B cell (primary cell): ENCODE results near the gene PLEKHM3. TPM values are rescaled to one million over a fixed set of nuclear protein-coding genes. Genes with fewer than 3 reads are reported as not detected.

Source experiments
- ATAC-seq: fragments of 200-7000 bp; cut with Tn5 transposase; one replicate; pipeline ENCODE4 v1.10.0; 2021; ENCODE audit warnings: low read depth, mild to moderate bottlenecking, moderate number of reproducible peaks, moderate library complexity
- CTCF ChIA-PET: fragments of 350-600 bp; sonication (Branson Sonifier 250); formaldehyde crosslinking; loops from one replicate; lab custom pipeline; 2021; ENCODE audit warnings: antibody characterized with exemption, inconsistent platforms; lab: Charles Lee
- POLR2A ChIA-PET: fragments of 350-600 bp; sonication (Branson Sonifier 250); formaldehyde crosslinking; loops from one replicate; lab custom pipeline; 2021; ENCODE audit warnings: antibody characterized with exemption; lab: Charles Lee
- DNase-seq: peaks from one replicate; pipeline ENCODE4 v3.0.0; 2013
- H2AFZ ChIP-seq: 2 replicates; pipeline ENCODE4 v1.6.1; 2012; ENCODE audit warnings: mild to moderate bottlenecking, low read depth, low read length; ENCODE audit not compliant: insufficient read depth, poor library complexity, severe bottlenecking
- H3K27ac ChIP-seq, 2 donors: 1 replicate in 1 of 2; 2 replicates in 1 of 2; pipeline ENCODE4 v1.5.1; 2012 to 2013; ENCODE audit warnings: low read length in 2 of 2, mild to moderate bottlenecking in 2 of 2, moderate library complexity in 1 of 2
- H3K27me3 ChIP-seq, 4 experiments: fragments of 200-600 bp in 1 of 4; sonication (generic) in 1 of 4; replicated peaks in 1 of 4; 1 replicate in 2 of 4; 2 replicates in 2 of 4; pipeline versions ENCODE4 v1.6.1 to v1.7.0; 2013 to 2016; ENCODE audit warnings: low read length in 3 of 4, mild to moderate bottlenecking in 2 of 4, mixed read lengths in 1 of 4, moderate library complexity in 1 of 4; ENCODE audit not compliant: insufficient read depth in 4 of 4, control insufficient read depth in 3 of 4; ENCODE audit errors: control extremely low read depth in 1 of 4
- H3K36me3 ChIP-seq, 2 experiments: replicated peaks in 1 of 2; 1 replicate in 1 of 2; 2 replicates in 1 of 2; pipeline versions ENCODE4 v1.6.1 to v1.7.1; 2013; ENCODE audit warnings: low read length in 1 of 2; ENCODE audit not compliant: insufficient read depth in 2 of 2, control insufficient read depth in 1 of 2; ENCODE audit errors: control extremely low read depth in 1 of 2, extremely low read depth in 1 of 2
- H3K4me1 ChIP-seq, 2 donors: fragments of 200-600 bp in 1 of 2; sonication (generic) in 1 of 2; 1 replicate in 1 of 2; 2 replicates in 1 of 2; pipeline versions ENCODE4 v1.5.1 to v1.6.1; 2013 to 2017; ENCODE audit warnings: low read length in 2 of 2; ENCODE audit not compliant: control insufficient read depth in 2 of 2, insufficient read depth in 2 of 2
- H3K4me2 ChIP-seq: replicated peaks from 2 replicates; pipeline ENCODE3; 2012; ENCODE audit warnings: mild to moderate bottlenecking, low read depth, low read length; ENCODE audit not compliant: poor library complexity, severe bottlenecking
- H3K4me3 ChIP-seq, 5 experiments: fragments of 200-600 bp in 1 of 5; sonication (generic) in 1 of 5; 1 replicate in 3 of 5; 2 replicates in 2 of 5; pipeline versions ENCODE4 v1.5.1 to v1.7.0; 2011 to 2016; ENCODE audit warnings: low read length in 4 of 5, mild to moderate bottlenecking in 4 of 5, low read depth in 2 of 5, control low read depth in 1 of 5, moderate library complexity in 1 of 5; ENCODE audit not compliant: insufficient read depth in 1 of 5; ENCODE audit errors: control extremely low read depth in 1 of 5, extremely low read depth in 1 of 5
- H3K79me2 ChIP-seq: fragments of 200-600 bp; sonication (generic); one replicate; pipeline ENCODE4 v1.6.0; 2016; ENCODE audit warnings: low read length; ENCODE audit not compliant: control insufficient read depth, insufficient read depth
- H3K9ac ChIP-seq: fragments of 200-600 bp; sonication (generic); 2 replicates; pipeline ENCODE4 v1.6.1; 2017; ENCODE audit warnings: mild to moderate bottlenecking, low read length, moderate library complexity
- H3K9me3 ChIP-seq, 3 donors: one replicate each; pipeline versions ENCODE4 v1.6.1 to v1.7.1; 2013; ENCODE audit warnings: low read length in 2 of 3; ENCODE audit not compliant: control insufficient read depth in 2 of 3, insufficient read depth in 1 of 3; ENCODE audit errors: control extremely low read depth in 1 of 3
- H4K20me1 ChIP-seq: 2 replicates; pipeline ENCODE4 v1.6.0; 2012; ENCODE audit warnings: mild to moderate bottlenecking, low read length; ENCODE audit not compliant: insufficient read depth, control insufficient read depth, poor library complexity, severe bottlenecking
- H3K27ac Mint-ChIP-seq: one replicate; pipeline ENCODE4 v1.8.0; 2021; ENCODE audit warnings: mixed read lengths
- H3K27me3 Mint-ChIP-seq: one replicate; pipeline ENCODE4 v1.8.0; 2021; ENCODE audit warnings: mixed read lengths
- H3K4me1 Mint-ChIP-seq: one replicate; pipeline ENCODE4 v1.8.0; 2021; ENCODE audit warnings: mixed read lengths
- H3K4me3 Mint-ChIP-seq: one replicate; pipeline ENCODE4 v1.8.0; 2021; ENCODE audit warnings: mixed read lengths
- H3K9me3 Mint-ChIP-seq: one replicate; pipeline ENCODE4 v1.8.0; 2022; ENCODE audit warnings: mixed read lengths; ENCODE audit not compliant: insufficient read depth
- CTCF ChIP-seq: fragments of 200-600 bp; IDR thresholded peaks from one replicate; pipeline ENCODE4 v1.8.0; 2022; ENCODE audit warnings: antibody characterized with exemption, mild to moderate bottlenecking
- EZH2 ChIP-seq: IDR thresholded peaks from 2 replicates; pipeline ENCODE4 v1.6.1; 2012; ENCODE audit warnings: borderline replicate concordance, low read depth, mild to moderate bottlenecking, moderate library complexity, low read length; ENCODE audit not compliant: insufficient read depth, poor library complexity, severe bottlenecking
- WGBS: methylation state at CpG from one replicate; pipeline ENCODE4 v1.1.5; 2013; ENCODE audit warnings: missing lambda C conversion rate; ENCODE audit not compliant: insufficient coverage; 5-methylcytosine and 5-hydroxymethylcytosine counted together
- intact Hi-C: fragments of 100-400 bp; cut with micrococcal nuclease; formaldehyde crosslinking; loops from one replicate; pipeline ENCODE4 v1.10.0; 2022
- polyA plus RNA-seq: library from polyadenylated mRNA; depleted of rRNA; stranded (reverse); fragments of >200 nt; gene quantifications from 2 replicates; pipeline ENCODE4 v1.2.3, GENCODE V29; 2012
- total RNA-seq, 2 donors: library from RNA; stranded (reverse); fragments of 120-200 nt in 1 of 2; gene quantifications; 1 replicate in 1 of 2; 2 replicates in 1 of 2; pipeline versions ENCODE4 v1.2.3 to v1.2.4, GENCODE V29; 2013 to 2022

PLEKHM3 gene
- total and polyA plus RNA-seq, 2 donors (not counting 1 experiment from before 2014, with no cell fraction given) = 4.0 to 17.7 TPM

DNA sequence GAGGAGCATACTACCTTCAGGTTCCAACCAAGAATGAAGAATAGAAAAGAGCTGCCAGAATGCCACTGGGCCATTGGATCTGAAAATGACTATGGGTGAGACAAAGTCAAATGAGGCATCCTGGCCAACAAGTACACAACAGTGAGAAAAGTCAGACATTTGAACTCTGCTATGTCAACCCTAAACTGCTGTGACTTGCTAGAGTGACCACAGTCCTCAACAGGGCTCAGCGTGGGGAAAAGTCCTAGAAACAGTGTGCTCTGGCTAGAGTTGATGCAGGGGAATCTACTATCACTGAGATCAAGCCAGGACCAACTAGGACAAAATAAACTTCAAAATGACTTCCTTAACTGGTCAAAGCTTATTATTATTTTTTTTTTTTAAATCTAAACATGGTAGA, 157.4 kb downstream of the PLEKHM3 start:
- intact Hi-C loops = no loop called here
- Histone ChIP-seq H3K9me3 (no peaks in the 10 kb centered on the region), H3K27me3 (no peaks in the 10 kb centered on the region), H3K36me3 (no peaks in the 10 kb centered on the region), H3K9ac (no peak overlapping the region), H3K27ac (no peak overlapping the region), H4K20me1 (no peaks in the 10 kb centered on the region), H3K79me2 (no peaks in the 10 kb centered on the region), H3K4me2 (no peak overlapping the region), H2AFZ (no peak overlapping the region), H3K4me1 (no peaks in the 10 kb centered on the region), H3K4me3 (no peak overlapping the region)
- POLR2A ChIA-PET = no interaction called here
- WGBS = 100% methylated on average over 1 of the region's 1 CpG
- CTCF ChIA-PET = no interaction called here
- no peaks in the 10 kb centered on the region for H3K9me3 Mint-ChIP-seq
- ATAC-seq (no peak), DNase-seq (no peak)
- no peak overlapping the region for H3K27ac Mint-ChIP-seq
- no peaks in the 10 kb centered on the region for H3K4me1 Mint-ChIP-seq
- no peak overlapping the region for H3K4me3 Mint-ChIP-seq
- no peak for TF ChIP-seq CTCF
- TF ChIP-seq EZH2 = no peak
- H3K27me3 Mint-ChIP-seq = no peaks in the 10 kb centered on the region

GRCh38 chr2:207867056-207867455, 158.3 kb downstream of the PLEKHM3 start:
- Mint-ChIP-seq H3K27me3 (no peaks in the 10 kb centered on the region), H3K9me3 (no peaks in the 10 kb centered on the region), H3K27ac (no peak overlapping the region)

More at GRCh38 chr2:207867056-207867455, 158.3 kb downstream of the PLEKHM3 start:
- no peak overlapping the region for H3K27ac ChIP-seq
- H3K79me2 ChIP-seq = no peaks in the 10 kb centered on the region
- POLR2A ChIA-PET = no interaction called here
- no CpG with 5 or more reads among the region's 3 CpGs for WGBS
- no peaks in the 10 kb centered on the region for H4K20me1 ChIP-seq
- no peak overlapping the region for H3K4me2 ChIP-seq
- H3K9ac ChIP-seq = no peak overlapping the region
- intact Hi-C loops = no loop called here
- no peak overlapping the region for H2AFZ ChIP-seq
- no peaks in the 10 kb centered on the region for H3K9me3 ChIP-seq
- H3K4me3 Mint-ChIP-seq = no peak overlapping the region
- no peaks in the 10 kb centered on the region for H3K36me3 ChIP-seq
- TF ChIP-seq EZH2 (no peak), CTCF (no peak)
- DNase-seq (no peak), ATAC-seq (no peak)
- CTCF ChIA-PET = no interaction called here
- H3K27me3 ChIP-seq = no peaks in the 10 kb centered on the region
- no peaks in the 10 kb centered on the region for H3K4me1 ChIP-seq
- no peaks in the 10 kb centered on the region for H3K4me1 Mint-ChIP-seq
- H3K4me3 ChIP-seq = no peak overlapping the region
